ENCODE results near the gene GPR78.

DNA sequence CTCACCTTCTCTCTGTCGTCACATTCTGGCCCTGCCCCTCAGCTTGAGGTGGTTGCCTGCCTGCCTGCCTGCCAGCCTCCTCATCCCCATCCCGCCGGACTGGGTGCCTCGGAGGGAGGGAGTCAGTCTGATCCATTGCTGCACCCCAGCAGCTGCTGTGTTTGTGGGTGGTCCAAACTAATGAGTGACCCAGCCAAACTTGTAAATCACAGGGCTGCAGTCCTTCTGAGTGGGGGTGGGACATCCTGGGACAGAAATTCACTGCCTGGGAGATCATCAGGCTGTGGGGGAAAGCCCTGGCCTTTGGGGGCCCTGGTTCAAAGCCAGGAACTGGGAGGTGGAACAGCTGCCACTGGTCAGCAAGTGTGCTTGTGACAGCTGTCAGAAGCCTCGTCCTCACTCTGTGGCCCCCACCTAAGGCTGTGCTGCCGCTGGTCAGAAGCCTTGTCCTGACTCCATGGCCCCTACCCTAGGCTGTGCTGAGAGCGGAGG lies 5.6 kb downstream of the GPR78 start:
- no peak for TF ChIP-seq EZH2 (IDR thresholded peaks at IDR 0.05)
- TF ChIP-seq POLR2AphosphoS5 (IDR thresholded peaks at IDR 0.05; ENCODE audit: borderline replicate concordance, low read depth, low read length) = no peak
- no peak for TF ChIP-seq FOXP2 (optimal IDR thresholded peaks at IDR 0.05; ENCODE audit: control extremely low read depth, extremely low read length, insufficient read depth)
